Mesendoderm (in vitro differentiated cells): ENCODE data around the gene TFPI.

Source experiments
- DNase-seq: peaks from one replicate; pipeline ENCODE4 v3.0.0; 2013
- H2AK5ac ChIP-seq: 2 replicates; pipeline ENCODE4 v1.6.1; 2013; ENCODE audit warnings: low read length, inconsistent platforms
- H2BK120ac ChIP-seq: 2 replicates; pipeline ENCODE4 v1.6.1; 2013; ENCODE audit warnings: low read depth, mild to moderate bottlenecking, low read length, moderate library complexity, mixed read lengths
- H2BK15ac ChIP-seq: replicated peaks from 2 replicates; pipeline ENCODE4 v1.6.1; 2013; ENCODE audit warnings: low read depth, mild to moderate bottlenecking, moderate library complexity
- H2BK5ac ChIP-seq: 2 replicates; pipeline ENCODE4 v1.6.1; 2013; ENCODE audit warnings: low read length, inconsistent platforms
- H3K18ac ChIP-seq: 2 replicates; pipeline ENCODE4 v1.6.1; 2013; ENCODE audit warnings: mild to moderate bottlenecking, low read length, mixed read lengths
- H3K23ac ChIP-seq: one replicate; pipeline ENCODE4 v1.6.1; 2013; ENCODE audit warnings: low read length
- H3K27ac ChIP-seq: 2 replicates; pipeline ENCODE4 v1.5.1; 2013; ENCODE audit warnings: low read depth, mild to moderate bottlenecking, inconsistent platforms, low read length, moderate library complexity
- H3K27me3 ChIP-seq: 2 replicates; pipeline ENCODE4 v1.6.1; 2013; ENCODE audit warnings: low read length, control low read depth, mild to moderate bottlenecking, inconsistent platforms; ENCODE audit not compliant: insufficient read depth, poor library complexity
- H3K36me3 ChIP-seq: 2 replicates; pipeline ENCODE4 v1.6.1; 2013; ENCODE audit warnings: low read length, inconsistent platforms; ENCODE audit not compliant: control insufficient read depth, insufficient read depth
- H3K4ac ChIP-seq: one replicate; pipeline ENCODE4 v1.6.1; 2013; ENCODE audit warnings: low read depth, mild to moderate bottlenecking, low read length, moderate library complexity
- H3K4me1 ChIP-seq: 2 replicates; pipeline ENCODE4 v1.6.1; 2013; ENCODE audit warnings: low read depth, low read length, inconsistent platforms; ENCODE audit not compliant: control insufficient read depth
- H3K4me2 ChIP-seq: 2 replicates; pipeline ENCODE4 v1.6.1; 2013; ENCODE audit warnings: low read length
- H3K4me3 ChIP-seq: 2 replicates; pipeline ENCODE4 v1.5.1; 2013; ENCODE audit warnings: mild to moderate bottlenecking, low read length
- H3K56ac ChIP-seq: one replicate; pipeline ENCODE4 v1.6.1; 2013; ENCODE audit warnings: low read length
- H3K79me1 ChIP-seq: 2 replicates; pipeline ENCODE4 v1.6.1; 2013; ENCODE audit warnings: low read length, inconsistent platforms
- H3K79me2 ChIP-seq: 2 replicates; pipeline ENCODE4 v1.6.1; 2013; ENCODE audit warnings: mild to moderate bottlenecking, low read length; ENCODE audit not compliant: control insufficient read depth, insufficient read depth
- H3K9ac ChIP-seq: 2 replicates; pipeline ENCODE4 v1.6.1; 2013; ENCODE audit warnings: low read length, inconsistent platforms
- H4K5ac ChIP-seq: one replicate; pipeline ENCODE4 v1.6.1; 2013; ENCODE audit warnings: low read length
- H4K8ac ChIP-seq: one replicate; pipeline ENCODE4 v1.6.1; 2013; ENCODE audit warnings: low read depth, mild to moderate bottlenecking, control low read depth, low read length, moderate library complexity
- WGBS: extraction: QIAGEN DNeasy Blood & Tissue Kit; methylation state at CpG from one replicate; pipeline ENCODE4 v1.1.7; 2013; ENCODE audit warnings: low lambda C conversion rate, missing lambda C conversion rate; ENCODE audit not compliant: insufficient coverage; ENCODE audit errors: extremely low coverage; 5-methylcytosine and 5-hydroxymethylcytosine counted together

Gene TFPI

DNA sequence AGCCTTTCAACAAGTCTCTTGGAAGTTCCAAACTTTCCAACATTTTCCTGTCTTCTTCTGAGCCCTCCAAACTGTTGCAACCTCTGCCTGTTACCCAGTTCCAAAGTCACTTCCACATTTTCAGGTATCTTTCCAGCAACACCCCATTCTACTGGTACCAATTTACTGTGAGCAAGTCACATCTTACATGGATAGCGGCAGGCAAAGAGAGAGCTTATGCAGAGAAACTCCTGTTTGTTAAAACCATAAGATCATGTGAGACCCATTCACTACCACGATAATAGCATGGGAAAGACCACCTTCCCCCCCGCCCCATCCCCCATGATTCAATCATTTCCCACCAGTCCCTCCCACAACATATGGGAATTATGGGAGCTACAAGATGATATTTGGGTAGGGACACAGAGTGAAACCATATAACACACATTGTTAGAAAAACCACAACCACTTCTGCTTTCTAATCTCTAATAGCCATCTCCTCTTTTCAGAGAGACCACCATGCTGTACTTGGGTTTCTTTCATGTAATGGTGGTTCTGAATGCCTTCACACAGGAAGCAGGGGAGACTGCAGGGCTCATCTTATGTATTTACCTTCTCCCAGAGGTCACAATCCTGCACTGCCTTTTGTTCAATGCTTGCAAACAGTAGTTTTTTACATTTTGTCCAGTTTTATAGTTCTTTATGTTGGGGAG lies 60.2 kb downstream of the TFPI start:
- Histone ChIP-seq H3K4ac (no peak overlapping the region), H3K18ac (no peak overlapping the region), H2BK5ac (no peak overlapping the region), H3K79me1 (no peaks in the 10 kb centered on the region), H2AK5ac (no peak overlapping the region), H2BK15ac (no peak overlapping the region), H3K4me1 (no peaks in the 10 kb centered on the region), H3K23ac (no peak overlapping the region), H4K5ac (no peak overlapping the region), H4K8ac (no peak overlapping the region), H3K4me2 (no peak overlapping the region), H3K4me3 (no peak overlapping the region), H3K27me3 (no peaks in the 10 kb centered on the region), H2BK120ac (no peak overlapping the region), H3K9ac (no peak overlapping the region), H3K27ac (no peak overlapping the region), H3K56ac (no peak overlapping the region), H3K36me3 (no peaks in the 10 kb centered on the region), H3K79me2 (no peaks in the 10 kb centered on the region)
- no CpG with 5 or more reads among the region's 3 CpGs for WGBS
- no peak for DNase-seq

DNA sequence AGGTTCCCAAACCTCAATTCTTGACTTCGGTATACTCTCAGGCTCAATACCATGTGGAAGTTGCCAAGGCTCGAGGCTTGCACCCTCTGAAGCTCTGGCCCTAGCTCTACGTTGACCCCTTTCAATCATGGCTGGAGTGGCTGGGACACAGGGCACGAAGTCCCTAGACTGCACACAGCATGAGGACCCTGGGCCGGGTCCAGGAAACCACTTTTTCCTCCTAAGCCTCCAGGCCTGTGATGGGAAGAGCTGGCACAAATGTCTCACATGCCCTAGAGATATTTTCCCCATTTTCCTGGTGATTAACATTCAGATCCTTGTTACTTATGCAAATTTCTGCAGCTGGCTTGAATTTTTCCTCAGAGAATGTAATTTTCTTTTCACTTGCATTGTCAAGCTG lies 61.1 kb downstream of the TFPI start:
- Histone ChIP-seq H3K9ac (no peak overlapping the region), H2BK15ac (no peak overlapping the region), H3K56ac (no peak overlapping the region), H3K79me2 (no peaks in the 10 kb centered on the region), H3K79me1 (no peaks in the 10 kb centered on the region), H2BK5ac (no peak overlapping the region), H3K4me3 (no peak overlapping the region), H3K36me3 (no peaks in the 10 kb centered on the region), H3K4me1 (no peaks in the 10 kb centered on the region), H4K8ac (no peak overlapping the region), H3K4me2 (no peak overlapping the region), H3K27ac (no peak overlapping the region), H3K27me3 (no peaks in the 10 kb centered on the region), H2AK5ac (no peak overlapping the region), H3K18ac (no peak overlapping the region), H3K4ac (no peak overlapping the region), H2BK120ac (no peak overlapping the region), H3K23ac (no peak overlapping the region), H4K5ac (no peak overlapping the region)
- no peak for DNase-seq
- WGBS = no CpG with 5 or more reads among the region's 5 CpGs

DNA sequence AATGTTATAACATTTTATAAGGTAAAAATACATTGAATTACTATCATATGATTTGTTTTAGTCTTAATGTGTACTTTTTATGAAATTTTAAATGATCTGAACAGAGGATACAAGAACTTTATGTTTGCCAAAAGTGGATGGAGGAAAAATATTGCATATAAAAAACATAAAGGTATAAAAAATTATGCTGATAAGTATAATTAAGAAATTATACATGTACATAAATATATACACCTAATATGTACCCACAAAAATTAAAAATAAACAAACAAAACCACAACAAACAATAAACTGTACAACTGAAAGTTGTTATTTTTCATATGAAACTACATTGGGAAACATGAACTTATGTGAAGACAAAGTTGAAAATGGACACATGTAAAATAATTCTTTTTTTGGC lies 68.0 kb downstream of the TFPI start:
- Histone ChIP-seq H3K27ac (no peak overlapping the region), H3K4me2 (no peak overlapping the region), H2BK120ac (no peak overlapping the region), H3K79me1 (no peaks in the 10 kb centered on the region), H2AK5ac (no peak overlapping the region), H3K9ac (no peak overlapping the region), H3K56ac (no peak overlapping the region), H3K27me3 (no peaks in the 10 kb centered on the region), H4K8ac (no peak overlapping the region), H3K79me2 (no peaks in the 10 kb centered on the region), H3K18ac (no peak overlapping the region), H2BK5ac (no peak overlapping the region), H3K4me3 (no peak overlapping the region), H2BK15ac (no peak overlapping the region), H3K23ac (no peak overlapping the region), H3K4me1 (no peaks in the 10 kb centered on the region), H3K4ac (no peak overlapping the region), H4K5ac (no peak overlapping the region), H3K36me3 (no peaks in the 10 kb centered on the region)
- no peak for DNase-seq

DNA sequence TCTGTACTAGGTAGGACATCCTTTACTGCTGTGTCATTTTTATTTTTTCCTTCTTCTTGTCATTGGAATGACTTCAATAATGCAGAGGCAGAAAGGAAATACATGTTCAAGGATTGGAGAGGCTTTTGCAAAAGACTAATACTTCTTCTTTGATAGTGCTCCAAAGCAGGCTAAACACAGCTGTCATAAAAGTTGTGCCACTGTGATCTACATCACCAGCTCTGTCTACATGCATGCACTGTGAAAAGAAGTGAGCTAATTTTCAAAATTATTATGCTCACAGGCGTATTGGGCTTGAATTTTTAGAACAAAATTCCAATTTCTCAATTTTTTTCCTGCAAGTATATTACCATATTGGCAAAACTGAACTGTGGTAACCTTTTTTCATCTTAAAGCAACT lies 68.7 kb downstream of the TFPI start:
- Histone ChIP-seq H3K18ac (no peak overlapping the region), H4K5ac (no peak overlapping the region), H2BK15ac (no peak overlapping the region), H2AK5ac (no peak overlapping the region), H3K4me2 (no peak overlapping the region), H2BK5ac (no peak overlapping the region), H3K27me3 (no peaks in the 10 kb centered on the region), H3K79me1 (no peaks in the 10 kb centered on the region), H3K9ac (no peak overlapping the region), H2BK120ac (no peak overlapping the region), H3K23ac (no peak overlapping the region), H3K36me3 (no peaks in the 10 kb centered on the region), H3K56ac (no peak overlapping the region), H3K4me1 (no peaks in the 10 kb centered on the region), H3K27ac (no peak overlapping the region), H3K4ac (no peak overlapping the region), H4K8ac (no peak overlapping the region), H3K79me2 (no peaks in the 10 kb centered on the region), H3K4me3 (no peak overlapping the region)
- no CpG with 5 or more reads among the region's 1 CpG for WGBS
- no peak for DNase-seq

DNA sequence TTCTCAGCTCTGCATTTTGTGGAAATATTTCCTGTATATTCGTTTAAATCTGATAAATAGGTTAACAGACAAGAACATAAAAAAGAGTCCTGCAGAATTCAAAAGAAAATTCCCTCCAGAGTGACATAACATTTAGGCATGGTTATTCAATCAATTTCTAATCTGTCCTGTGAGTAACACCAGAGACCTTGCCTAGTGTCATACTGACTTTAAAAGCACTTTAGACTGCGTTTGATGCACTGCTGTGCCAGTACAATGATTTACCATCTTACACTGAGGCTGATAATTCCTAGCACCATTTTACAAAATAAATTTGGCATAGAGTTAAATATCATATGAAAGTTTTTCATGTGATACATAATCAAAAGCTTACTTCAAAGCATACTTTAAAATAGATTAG lies 70.7 kb downstream of the TFPI start:
- Histone ChIP-seq H3K23ac (no peak overlapping the region), H3K4me2 (no peak overlapping the region), H3K18ac (no peak overlapping the region), H3K4me1 (no peaks in the 10 kb centered on the region), H4K5ac (no peak overlapping the region), H3K79me2 (no peaks in the 10 kb centered on the region), H3K27me3 (no peaks in the 10 kb centered on the region), H4K8ac (no peak overlapping the region), H3K27ac (no peak overlapping the region), H3K4ac (no peak overlapping the region), H3K36me3 (no peaks in the 10 kb centered on the region), H3K56ac (no peak overlapping the region), H2BK5ac (no peak overlapping the region), H3K4me3 (no peak overlapping the region), H2BK120ac (no peak overlapping the region), H2AK5ac (no peak overlapping the region), H3K79me1 (no peaks in the 10 kb centered on the region), H3K9ac (no peak overlapping the region), H2BK15ac (no peak overlapping the region)
- DNase-seq = no peak
- WGBS = no CpG with 5 or more reads among the region's 2 CpGs

DNA sequence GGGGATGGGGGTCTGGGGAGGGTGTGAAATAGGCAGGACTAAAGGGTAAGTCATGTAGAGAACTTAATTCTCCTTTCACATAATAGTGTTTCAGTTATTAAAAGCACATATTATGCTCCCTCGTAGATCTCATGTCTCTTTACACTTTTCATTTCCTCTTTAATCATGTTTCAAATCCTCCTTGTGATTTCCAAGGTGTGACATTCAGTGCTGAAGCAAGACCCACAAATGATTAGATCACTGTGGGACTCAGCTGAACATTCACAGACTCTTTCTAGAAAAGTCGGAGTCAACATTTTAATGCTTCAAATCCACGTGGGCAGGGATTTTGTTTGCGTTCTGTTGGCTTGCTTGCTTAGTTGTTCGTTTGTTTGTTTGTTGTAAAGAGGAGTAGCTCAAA lies 71.4 kb downstream of the TFPI start:
- H3K79me2 ChIP-seq = no peaks in the 10 kb centered on the region
- no peak overlapping the region for H3K18ac ChIP-seq
- no CpG with 5 or more reads among the region's 5 CpGs for WGBS
- no peak overlapping the region for H3K4me2 ChIP-seq
- no peak overlapping the region for H2BK120ac ChIP-seq
- no peak overlapping the region for H3K4ac ChIP-seq
- no peaks in the 10 kb centered on the region for H3K27me3 ChIP-seq
- H3K79me1 ChIP-seq = no peaks in the 10 kb centered on the region
- H4K5ac ChIP-seq = no peak overlapping the region
- no peak overlapping the region for H4K8ac ChIP-seq
- no peak overlapping the region for H3K9ac ChIP-seq
- H3K56ac ChIP-seq = no peak overlapping the region
- H3K23ac ChIP-seq = no peak overlapping the region
- no peak for DNase-seq
- no peak overlapping the region for H2AK5ac ChIP-seq
- H3K27ac ChIP-seq = no peak overlapping the region
- H2BK5ac ChIP-seq = no peak overlapping the region
- no peak overlapping the region for H3K4me3 ChIP-seq
- H3K4me1 ChIP-seq = no peaks in the 10 kb centered on the region
- H3K36me3 ChIP-seq = no peaks in the 10 kb centered on the region
- no peak overlapping the region for H2BK15ac ChIP-seq
